PFSK-1 (cell line): ENCODE measurements around the gene PAPSS1.

Experiments used
- FOXP2 ChIP-seq: optimal IDR thresholded peaks from 2 replicates; pipeline ENCODE3; 2011; ENCODE audit warnings: borderline replicate concordance, control low read depth, inconsistent platforms; ENCODE audit not compliant: insufficient read depth; ENCODE audit errors: extremely low read length, extremely low read depth
- POLR2AphosphoS5 ChIP-seq: IDR thresholded peaks from 2 replicates; pipeline ENCODE4 v1.6.1; 2012; ENCODE audit warnings: low read depth, mild to moderate bottlenecking, control low read depth, low read length, moderate library complexity
- REST ChIP-seq, 2 experiments: IDR thresholded peaks; 2 replicates each; pipeline versions ENCODE4 v1.6.1 to v1.8.0; 2011 to 2012; ENCODE audit warnings: low read depth in 2 of 2, low read length in 2 of 2, control low read depth in 1 of 2, inconsistent platforms in 1 of 2, mild to moderate bottlenecking in 1 of 2, moderate library complexity in 1 of 2; ENCODE audit not compliant: insufficient read depth in 1 of 2
- SIN3A ChIP-seq: IDR thresholded peaks from 2 replicates; pipeline ENCODE4 v1.6.1; 2012; ENCODE audit warnings: mild to moderate bottlenecking, low read length, moderate library complexity, borderline replicate concordance; ENCODE audit not compliant: insufficient read depth
- TAF1 ChIP-seq: IDR thresholded peaks from 2 replicates; pipeline ENCODE4 v1.6.1; 2012; ENCODE audit warnings: low read length, control low read depth, borderline replicate concordance; ENCODE audit not compliant: insufficient read depth

PAPSS1 gene

GRCh38 chr4:107714256-107714655 lies 5.8 kb downstream of the PAPSS1 start:
- no peak for TF ChIP-seq POLR2AphosphoS5
- no peak for TF ChIP-seq SIN3A
- TF ChIP-seq FOXP2, result no peak
- no peak for TF ChIP-seq TAF1

GRCh38 chr4:107712236-107712635 lies 7.8 kb downstream of the PAPSS1 start:
- TF ChIP-seq SIN3A (no peak), FOXP2 (no peak), TAF1 (no peak), REST (IDR thresholded peaks at IDR 0.05; ENCODE audit: insufficient read depth in 1 of 2, low read depth in 2 of 2, low read length in 2 of 2) (no peak), POLR2AphosphoS5 (no peak)

- TF ChIP-seq SIN3A (no peak), TAF1 (no peak), FOXP2 (no peak), REST (IDR thresholded peaks at IDR 0.05; ENCODE audit: insufficient read depth in 1 of 2, low read depth in 2 of 2, low read length in 2 of 2) (no peak), POLR2AphosphoS5 (no peak)
These were observed 8.2 kb downstream of the PAPSS1 start for GRCh38 chr4:107711831-107712230.

GRCh38 chr4:107710493-107711459 lies 9.3 kb downstream of the PAPSS1 start:
- TF ChIP-seq SIN3A (no peak), TAF1 (no peak), POLR2AphosphoS5 (no peak), FOXP2 (no peak), REST (IDR thresholded peaks at IDR 0.05; ENCODE audit: insufficient read depth in 1 of 2, low read depth in 2 of 2, low read length in 2 of 2) (no peak)

- TF ChIP-seq REST (IDR thresholded peaks at IDR 0.05; ENCODE audit: insufficient read depth in 1 of 2, low read depth in 2 of 2, low read length in 2 of 2), result no peak
- TF ChIP-seq TAF1, result no peak
- no peak for TF ChIP-seq POLR2AphosphoS5
- no peak for TF ChIP-seq SIN3A
- no peak for TF ChIP-seq FOXP2
These were observed 10.1 kb downstream of the PAPSS1 start for GRCh38 chr4:107709916-107710315.
